GM23248 (cell line): ENCODE results near the gene DPF1.

Experiments used
- EZH2 ChIP-seq: fragments of 200-600 bp; sonication (generic); IDR thresholded peaks from 2 replicates; pipeline ENCODE4 v1.6.1; 2018; ENCODE audit warnings: antibody characterized with exemption, mild to moderate bottlenecking; ENCODE audit not compliant: insufficient read depth, poor library complexity, severe bottlenecking
- EZH2phosphoT487 ChIP-seq: fragments of 200-600 bp; sonication (generic); IDR thresholded peaks from 2 replicates; pipeline ENCODE4 v1.6.1; 2018; ENCODE audit warnings: antibody characterized with exemption, moderate library complexity, mild to moderate bottlenecking, low read depth; ENCODE audit not compliant: insufficient read depth

DNA sequence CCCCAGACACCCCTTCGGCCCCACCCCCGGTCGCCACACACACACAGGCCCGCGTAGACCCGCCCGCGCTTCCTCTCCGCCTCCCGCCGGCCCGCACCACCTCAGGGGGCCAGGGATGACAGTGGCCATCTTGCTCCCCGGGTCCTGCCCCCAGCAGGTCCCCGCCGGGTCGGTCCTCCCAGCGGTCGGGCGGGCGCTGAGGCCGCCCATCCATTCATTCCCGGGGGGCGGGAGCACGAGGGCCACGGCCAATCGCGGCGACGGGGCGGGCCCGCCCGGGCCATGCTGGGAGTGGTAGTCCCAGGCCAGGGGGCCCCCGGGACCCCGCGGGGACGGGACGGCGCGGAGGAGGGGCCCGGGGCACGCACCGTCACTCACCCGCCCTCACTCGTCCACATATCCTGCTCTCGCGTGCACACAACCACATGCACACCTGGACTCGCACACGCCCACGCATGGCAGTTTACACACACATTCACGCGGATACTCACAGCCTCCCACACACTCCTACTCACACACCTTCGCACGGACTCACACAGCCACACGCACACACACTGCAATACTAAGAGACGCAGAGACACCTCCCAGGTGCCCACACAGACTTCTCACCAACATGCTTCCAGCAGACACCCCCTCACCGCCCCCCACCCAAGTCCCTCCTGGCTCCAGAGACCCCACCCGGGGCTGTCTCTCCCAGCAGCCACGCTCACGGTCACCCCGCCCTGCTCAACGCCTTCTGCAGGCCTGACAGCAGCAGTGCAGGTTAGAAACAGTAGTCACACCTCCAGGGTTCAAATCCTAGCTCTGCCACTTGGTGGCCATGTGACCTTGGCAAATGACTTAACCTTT lies at the start of gene DPF1:
- TF ChIP-seq EZH2phosphoT487 (no peak), EZH2 (no peak)
